EH (cell line): ENCODE data around the gene ANKS1B.

Experiments used
- DNase-seq: peaks from one replicate; pipeline ENCODE4 v3.0.0-alpha.2; 2015; ENCODE audit warnings: low read depth

ANKS1B gene

GRCh38 chr12:98945864-98946263 lies 1038.9 kb downstream of the ANKS1B start:
- no peak for DNase-seq

- DNase-seq, result no peak
These were observed 1044.8 kb downstream of the ANKS1B start for GRCh38 chr12:98939926-98940325.

GRCh38 chr12:98939350-98939749 lies 1045.4 kb downstream of the ANKS1B start:
- DNase-seq, result peak; percentile 40

GRCh38 chr12:98935847-98936246 lies 1048.9 kb downstream of the ANKS1B start:
- DNase-seq, result no peak

- no peak for DNase-seq
These were observed 1061.9 kb downstream of the ANKS1B start for GRCh38 chr12:98922871-98923270.

GRCh38 chr12:98918176-98918863 lies 1066.4 kb downstream of the ANKS1B start:
- no peak for DNase-seq

- no peak for DNase-seq
These were observed 1068.6 kb downstream of the ANKS1B start for GRCh38 chr12:98916106-98916505.

- no peak for DNase-seq
These were observed 1072.2 kb downstream of the ANKS1B start for GRCh38 chr12:98912401-98912974.

- DNase-seq, result no peak
These were observed 1073.3 kb downstream of the ANKS1B start for GRCh38 chr12:98911396-98911795.

- DNase-seq, result no peak
These were observed 1075.0 kb downstream of the ANKS1B start for GRCh38 chr12:98909746-98910145.

- no peak for DNase-seq
These were observed 1075.9 kb downstream of the ANKS1B start for GRCh38 chr12:98908866-98909265.

GRCh38 chr12:98903875-98904274 lies 1080.9 kb downstream of the ANKS1B start:
- DNase-seq, result no peak

GRCh38 chr12:98901189-98901588 lies 1083.5 kb downstream of the ANKS1B start:
- DNase-seq, result peak; percentile 3

GRCh38 chr12:98896938-98897337 lies 1087.8 kb downstream of the ANKS1B start:
- peak; percentile 2 for DNase-seq

GRCh38 chr12:98895086-98895651 lies 1089.6 kb downstream of the ANKS1B start:
- DNase-seq, result no peak

GRCh38 chr12:98894412-98895085 lies 1090.2 kb downstream of the ANKS1B start:
- no peak for DNase-seq

GRCh38 chr12:98893675-98894411 lies 1090.9 kb downstream of the ANKS1B start:
- no peak for DNase-seq

GRCh38 chr12:98893126-98893674 lies 1091.5 kb downstream of the ANKS1B start:
- peak; percentile 4 for DNase-seq

GRCh38 chr12:98885778-98886177 lies 1099.0 kb downstream of the ANKS1B start:
- DNase-seq, result no peak

GRCh38 chr12:98883231-98883630 lies 1101.5 kb downstream of the ANKS1B start:
- DNase-seq, result no peak

- DNase-seq, result no peak
These were observed 1102.2 kb downstream of the ANKS1B start for GRCh38 chr12:98882526-98882925.

- DNase-seq, result no peak
These were observed 1111.0 kb downstream of the ANKS1B start for GRCh38 chr12:98873776-98874175.
